ENCODE measurements around the gene UCK2. TPM values are rescaled to one million over a fixed set of nuclear protein-coding genes. Genes with fewer than 3 reads are reported as not detected.

The UCK2 gene
- total RNA-seq, 1 donor from 2014 or later = 66.7 TPM

DNA sequence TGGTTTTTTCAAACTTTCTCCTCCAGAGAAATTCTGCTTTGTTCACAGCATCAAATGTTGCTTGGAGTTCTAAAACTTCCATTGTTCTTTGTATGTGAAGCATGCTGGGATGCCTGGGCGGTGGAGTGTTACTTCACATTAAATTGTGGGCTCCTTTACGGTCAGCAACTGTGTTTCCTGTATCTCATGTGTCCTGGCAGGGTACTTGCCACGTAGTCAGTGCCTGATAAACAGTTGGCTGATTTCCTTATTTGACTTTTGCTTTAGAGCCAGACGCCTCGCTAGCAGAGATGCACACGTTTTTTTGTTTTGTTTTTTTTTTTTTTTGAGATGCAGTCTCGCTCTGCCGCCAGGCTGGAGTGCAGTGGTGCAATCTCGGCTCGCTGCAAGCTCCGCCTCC, 96.7 kb downstream of the UCK2 start:
- Mint-ChIP-seq H3K4me3 (no peak overlapping the region), H3K27me3 (ENCODE audit: low read depth) (peaks cover 9% of the 10 kb centered on the region), H3K4me1 (no peaks in the 10 kb centered on the region), H3K9me3 (no peaks in the 10 kb centered on the region), H3K36me3 (ENCODE audit: low read depth) (no peaks in the 10 kb centered on the region), H3K27ac (ENCODE audit: unreplicated experiment) (no peak overlapping the region)
- TF ChIP-seq CTCF (conservative IDR thresholded peaks at IDR 0.05) = no peak
- no peak for DNase-seq (ENCODE audit: low read depth, low spot score)

DNA sequence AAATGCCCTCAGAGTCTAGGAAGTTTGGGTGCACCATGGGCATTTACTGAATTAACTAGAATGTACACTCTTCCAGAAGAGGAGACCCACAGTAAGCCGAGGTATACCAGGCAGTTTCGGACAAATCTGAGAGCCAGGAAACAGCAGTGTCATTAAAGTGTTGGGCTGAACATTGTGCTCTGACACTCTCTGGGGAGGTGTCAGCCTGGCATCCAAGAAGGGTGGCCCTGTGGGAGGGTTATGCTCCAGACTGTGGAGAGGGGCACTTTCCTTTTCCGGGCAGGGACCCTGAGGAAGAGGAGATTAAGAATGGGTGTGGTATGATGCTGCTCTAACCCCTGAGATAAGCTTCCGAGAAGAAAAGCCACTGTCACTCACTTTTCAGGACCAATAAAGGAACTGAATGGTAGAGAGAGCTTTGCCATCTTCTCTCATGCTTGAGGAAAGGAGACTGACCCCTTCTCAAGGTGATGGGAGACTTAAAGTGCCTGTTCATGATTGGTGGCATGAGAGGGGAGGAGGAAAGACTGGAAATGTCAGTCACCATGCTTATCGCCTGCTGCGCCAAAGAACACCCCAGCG, 98.2 kb downstream of the UCK2 start:
- no peaks in the 10 kb centered on the region for H3K36me3 Mint-ChIP-seq (ENCODE audit: low read depth)
- DNase-seq (ENCODE audit: low read depth, low spot score) = no peak
- TF ChIP-seq CTCF (conservative IDR thresholded peaks at IDR 0.05) = no peak
- peaks cover 9% of the 10 kb centered on the region for H3K27me3 Mint-ChIP-seq (ENCODE audit: low read depth)
- no peak overlapping the region for H3K27ac Mint-ChIP-seq (ENCODE audit: unreplicated experiment)
- no peaks in the 10 kb centered on the region for H3K9me3 Mint-ChIP-seq
- no peaks in the 10 kb centered on the region for H3K4me1 Mint-ChIP-seq
- no peak overlapping the region for H3K4me3 Mint-ChIP-seq

DNA sequence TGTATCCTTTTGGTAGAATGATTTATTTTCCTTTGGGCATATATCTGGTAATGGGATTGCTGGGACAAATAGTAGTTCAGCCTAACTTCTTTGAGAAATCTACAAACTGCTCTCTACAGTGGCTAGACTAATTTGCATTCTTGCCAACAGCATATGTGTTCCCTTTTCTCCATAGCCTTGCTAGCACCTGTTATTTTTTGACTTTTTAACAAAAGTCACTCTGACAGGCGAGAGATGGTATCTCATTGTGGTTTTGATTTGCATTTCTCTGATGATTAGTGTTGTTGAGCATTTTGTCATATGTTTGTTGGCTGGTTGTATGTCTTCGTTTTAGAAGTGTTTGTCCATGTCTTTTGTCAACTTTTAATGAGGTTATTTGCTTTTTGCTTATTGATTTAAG, 99.8 kb downstream of the UCK2 start:
- Mint-ChIP-seq H3K36me3 (ENCODE audit: low read depth) (no peaks in the 10 kb centered on the region), H3K27ac (ENCODE audit: unreplicated experiment) (no peak overlapping the region), H3K4me1 (no peaks in the 10 kb centered on the region), H3K9me3 (no peaks in the 10 kb centered on the region), H3K27me3 (ENCODE audit: low read depth) (peaks cover 9% of the 10 kb centered on the region), H3K4me3 (no peak overlapping the region)
- no peak for TF ChIP-seq CTCF (conservative IDR thresholded peaks at IDR 0.05)
- DNase-seq (ENCODE audit: low read depth, low spot score) = no peak

DNA sequence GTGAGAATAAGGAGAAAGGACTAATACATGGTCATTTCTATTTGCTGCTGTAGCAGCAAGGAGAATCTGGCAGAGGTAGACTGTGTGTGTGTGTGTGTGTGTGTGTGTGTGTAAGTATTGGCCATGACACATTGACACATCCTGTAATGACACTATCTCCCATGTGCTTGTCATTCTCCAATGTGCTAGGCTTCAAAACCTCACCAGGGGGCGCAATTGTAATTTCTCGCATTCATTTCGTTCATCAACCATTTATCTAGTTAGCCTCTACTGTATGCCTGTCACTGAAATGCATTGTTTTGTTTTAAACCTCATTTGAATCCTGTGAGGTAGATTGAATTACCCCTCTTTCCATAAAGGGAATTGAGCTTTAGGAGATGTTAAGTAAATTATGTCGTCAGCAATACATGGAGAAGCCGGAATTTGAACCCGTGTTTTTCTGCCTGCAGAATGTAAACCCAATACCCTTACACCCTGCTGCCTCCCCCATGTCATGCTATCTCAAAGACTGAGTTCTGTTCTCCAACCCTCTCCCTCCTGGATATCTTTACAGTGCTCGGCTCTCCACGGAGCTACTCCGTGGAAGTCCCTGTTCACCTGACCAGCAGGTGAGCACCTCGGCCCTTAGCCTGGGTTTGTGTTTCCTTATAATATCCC, 100.8 kb downstream of the UCK2 start:
- Mint-ChIP-seq H3K36me3 (ENCODE audit: low read depth) (no peaks in the 10 kb centered on the region), H3K27me3 (ENCODE audit: low read depth) (peaks cover 9% of the 10 kb centered on the region), H3K27ac (ENCODE audit: unreplicated experiment) (no peak overlapping the region), H3K4me3 (no peak overlapping the region), H3K4me1 (no peaks in the 10 kb centered on the region), H3K9me3 (no peaks in the 10 kb centered on the region)
- TF ChIP-seq CTCF (conservative IDR thresholded peaks at IDR 0.05) = peak; percentile 71
- peak; percentile 42 for DNase-seq (ENCODE audit: low read depth, low spot score)

DNA sequence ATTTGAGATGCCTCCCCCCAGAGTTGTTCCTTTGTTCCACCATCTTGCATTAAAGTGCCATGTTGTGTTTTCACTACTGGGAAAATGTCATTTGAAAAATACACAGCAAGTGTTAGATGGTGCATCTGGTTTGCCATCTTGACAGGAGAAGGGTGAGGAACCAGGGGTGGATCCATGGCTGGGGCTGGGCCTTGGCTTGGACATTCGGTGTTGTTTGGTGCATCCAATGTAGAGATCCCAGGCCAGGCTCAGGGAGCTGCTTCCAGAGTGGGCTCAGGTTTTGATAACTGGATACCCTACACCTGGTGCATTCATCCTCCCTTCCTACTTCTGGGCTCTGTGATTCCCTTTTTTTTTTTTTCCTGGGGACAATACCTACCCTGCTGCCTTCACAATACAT, 103.5 kb downstream of the UCK2 start:
- Mint-ChIP-seq H3K27me3 (ENCODE audit: low read depth) (peaks cover 7% of the 10 kb centered on the region), H3K4me1 (no peaks in the 10 kb centered on the region), H3K27ac (ENCODE audit: unreplicated experiment) (no peak overlapping the region), H3K36me3 (ENCODE audit: low read depth) (no peaks in the 10 kb centered on the region), H3K4me3 (no peak overlapping the region), H3K9me3 (no peaks in the 10 kb centered on the region)
- no peak for DNase-seq (ENCODE audit: low read depth, low spot score)
- TF ChIP-seq CTCF (conservative IDR thresholded peaks at IDR 0.05) = no peak
